GM12892 (cell line): ENCODE data around the gene TBCC.

Experiments used
- POLR2A ChIP-seq: IDR thresholded peaks from 2 replicates; pipeline ENCODE4 v1.6.1; 2011; ENCODE audit warnings: low read depth, low read length, control low read depth
- POLR2AphosphoS5 ChIP-seq: IDR thresholded peaks from 2 replicates; pipeline ENCODE4 v1.6.1; 2011; ENCODE audit warnings: low read depth, low read length, control low read depth
- TAF1 ChIP-seq: IDR thresholded peaks from 2 replicates; pipeline ENCODE4 v1.6.1; 2011; ENCODE audit warnings: low read depth, mild to moderate bottlenecking, control low read depth, low read length, borderline replicate concordance

GRCh38 chr6:42742116-42742894, 3.6 kb downstream of the TBCC start:
- no peak for TF ChIP-seq POLR2AphosphoS5
- no peak for TF ChIP-seq POLR2A
- TF ChIP-seq TAF1 = no peak
